ENCODE data around the gene CTBP2.

- peak in 1 of 12 donors; percentile 19 for TF ChIP-seq CTCF (IDR thresholded peaks at IDR 0.05)
- TF ChIP-seq POLR2A (IDR thresholded peaks at IDR 0.05): no peak
Measured at GRCh38 chr10:125123476-125124114, 36.8 kb downstream of the CTBP2 start.
